Adrenal gland (tissue), 12 donors: ENCODE data around the gene DHX58. TPM values are rescaled to one million over a fixed set of nuclear protein-coding genes. Genes with fewer than 3 reads are reported as not detected.

Experiments
- DNase-seq, 7 donors: peaks; one replicate each; pipeline ENCODE4 v3.0.0-alpha.2; 2019 to 2020
- H3K27ac ChIP-seq, 5 donors: fragments of 200-600 bp; sonication (generic) in 4 of 5; 1 replicate in 3 of 5; 2 replicates in 2 of 5; pipeline versions ENCODE4 v1.5.1 to v1.8.0; 2016 to 2020; ENCODE audit warnings: mild to moderate bottlenecking in 1 of 5
- H3K27me3 ChIP-seq: fragments of 200-600 bp; 2 replicates; pipeline ENCODE4 v1.8.0; 2021
- H3K36me3 ChIP-seq, 2 donors: fragments of 200-600 bp; replicated peaks in 1 of 2; 1 replicate in 1 of 2; 2 replicates in 1 of 2; pipeline versions ENCODE4 v1.5.1 to v1.8.0; 2018 to 2022
- H3K4me1 ChIP-seq, 2 donors: fragments of 200-600 bp; replicated peaks in 1 of 2; 1 replicate in 1 of 2; 2 replicates in 1 of 2; pipeline versions ENCODE4 v1.5.1 to v1.8.0; 2018 to 2021
- H3K4me3 ChIP-seq, 4 donors: fragments of 200-600 bp; sonication (generic) in 3 of 4; one replicate each; pipeline ENCODE4 v1.5.1; 2016 to 2018
- H3K9me3 ChIP-seq, 3 donors: fragments of 200-600 bp; sonication (generic) in 1 of 3; replicated peaks in 1 of 3; 1 replicate in 2 of 3; 2 replicates in 1 of 3; pipeline versions ENCODE4 v1.5.1 to v1.8.0; 2016 to 2021
- POLR2A ChIP-seq, 2 donors: fragments of 450-650 bp; IDR thresholded peaks; one replicate each; pipeline ENCODE4 v1.6.1; 2017; ENCODE audit warnings: antibody characterized with exemption in 2 of 2, mild to moderate bottlenecking in 2 of 2, moderate library complexity in 1 of 2
- WGBS, 4 donors: extraction: QIAGEN DNeasy Blood & Tissue Kit in 2 of 4; methylation state at CpG; one replicate each; pipeline versions ENCODE4 v1.1.5 to v1.1.7; 2013 to 2017; 5-methylcytosine and 5-hydroxymethylcytosine counted together
- intact Hi-C, 2 donors: fragments of 100-400 bp; cut with DNase I; formaldehyde crosslinking; loops; one replicate each; pipeline versions ENCODE4 v1.14.1 to v1.15.0; 2022 to 2023
- polyA plus RNA-seq, 3 donors: library from polyadenylated mRNA; stranded (reverse); fragments of 200-250 nt in 2 of 3; fragments of 350-450 nt in 1 of 3; fragmentation: Illumina TruSeq in 1 of 3; extraction: RNeasy Lipid Tissue Mini Kit (QIAGEN cat#74804) in 1 of 3; gene quantifications; one replicate each; pipeline ENCODE4 v1.2.3, GENCODE V29; 2013 to 2014
- total RNA-seq, 9 donors: library from RNA; depleted of rRNA in 4 of 9; stranded (reverse); fragments of >200 nt in 4 of 9; fragments of 120-200 nt in 1 of 9; fragmentation: NEBNext Ultra II Directional in 1 of 9; extraction: Animal tissue kit (Norgen Biotek cat#: 25700) in 1 of 9; gene quantifications; one replicate each; pipeline versions ENCODE4 v1.1.0 to v1.2.4, GENCODE V29; 2013 to 2023
- TF ChIP-seq, protein P1 (sequence below), 6 experiments: fragments of 450-650 bp in 4 of 6; fragments of 200-600 bp in 2 of 6; sonication (generic) in 1 of 6; IDR thresholded peaks; 1 replicate in 5 of 6; 2 replicates in 1 of 6; pipeline versions ENCODE4 v1.5.1 to v1.8.0; 2016 to 2021; ENCODE audit warnings: antibody characterized with exemption in 6 of 6, mild to moderate bottlenecking in 2 of 6, moderate library complexity in 1 of 6
- donor health status: healthy with polysubstance abuse.
- donor health status: Bipolar disorder and iron deficiency.
- donor health status: DM: yes; HTN: yes; CAD: no.
- donor health status: DM: no; HTN: no; CAD: no.
- donor health status: DM: no; HTN: no; CAD: no.
- donor health status: DM: yes; HTN: yes; CAD: no.

The DHX58 gene
- total and polyA plus RNA-seq, 12 donors, result 16.3 to 117 (median 31.9) TPM

GRCh38 chr17:42110301-42111264 is 1.9 kb downstream of the DHX58 start:
- no peaks in the 10 kb centered on the region for H3K27me3 ChIP-seq
- no peak overlapping the region for H3K27ac ChIP-seq
- 83 to 90% (median 86%) methylated on average over 13 to 18 of the region's 18 CpGs for WGBS, 4 donors
- H3K4me1 ChIP-seq, result peaks cover 13 to 24% of the 10 kb centered on the region in 2 donors
- no peak overlapping the region for H3K4me3 ChIP-seq
- peaks cover 0 to 22% of the 10 kb centered on the region in 2 donors for H3K36me3 ChIP-seq
- no peak for TF ChIP-seq POLR2A (IDR thresholded peaks at IDR 0.05)
- TF ChIP-seq, protein P1, sequence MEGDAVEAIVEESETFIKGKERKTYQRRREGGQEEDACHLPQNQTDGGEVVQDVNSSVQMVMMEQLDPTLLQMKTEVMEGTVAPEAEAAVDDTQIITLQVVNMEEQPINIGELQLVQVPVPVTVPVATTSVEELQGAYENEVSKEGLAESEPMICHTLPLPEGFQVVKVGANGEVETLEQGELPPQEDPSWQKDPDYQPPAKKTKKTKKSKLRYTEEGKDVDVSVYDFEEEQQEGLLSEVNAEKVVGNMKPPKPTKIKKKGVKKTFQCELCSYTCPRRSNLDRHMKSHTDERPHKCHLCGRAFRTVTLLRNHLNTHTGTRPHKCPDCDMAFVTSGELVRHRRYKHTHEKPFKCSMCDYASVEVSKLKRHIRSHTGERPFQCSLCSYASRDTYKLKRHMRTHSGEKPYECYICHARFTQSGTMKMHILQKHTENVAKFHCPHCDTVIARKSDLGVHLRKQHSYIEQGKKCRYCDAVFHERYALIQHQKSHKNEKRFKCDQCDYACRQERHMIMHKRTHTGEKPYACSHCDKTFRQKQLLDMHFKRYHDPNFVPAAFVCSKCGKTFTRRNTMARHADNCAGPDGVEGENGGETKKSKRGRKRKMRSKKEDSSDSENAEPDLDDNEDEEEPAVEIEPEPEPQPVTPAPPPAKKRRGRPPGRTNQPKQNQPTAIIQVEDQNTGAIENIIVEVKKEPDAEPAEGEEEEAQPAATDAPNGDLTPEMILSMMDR (IDR thresholded peaks at IDR 0.05), result no peak
- no peak for DNase-seq
- no peaks in the 10 kb centered on the region for H3K9me3 ChIP-seq
- intact Hi-C loops, result loop anchor here (5.0 kb wide), 2 partner anchors 83 to 148 kb away; no protein-coding TSS in a partner anchor

DNA sequence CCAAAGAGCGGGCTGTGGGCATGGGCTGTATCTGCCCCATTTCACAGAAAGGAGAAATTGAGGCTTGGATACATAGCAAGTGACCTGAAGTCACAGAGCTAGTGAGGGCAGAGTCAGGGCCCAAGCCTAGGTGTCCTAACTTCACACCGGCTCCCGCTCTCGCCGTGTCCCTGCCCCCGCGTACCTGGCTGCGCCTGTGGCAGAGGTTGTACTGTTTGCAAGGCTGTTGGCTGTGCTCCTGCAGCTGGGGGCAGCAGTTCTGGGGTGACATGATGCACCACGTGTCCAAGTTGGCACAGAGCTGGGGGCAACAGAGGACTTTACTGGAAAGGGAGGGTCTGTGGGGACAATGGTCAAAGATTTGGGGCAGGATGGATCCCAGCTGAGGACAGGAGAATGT is 3.4 kb downstream of the DHX58 start:
- no peak for TF ChIP-seq POLR2A (IDR thresholded peaks at IDR 0.05)
- TF ChIP-seq, protein P1 (IDR thresholded peaks at IDR 0.05), result no peak
- intact Hi-C loops, result no loop called here
- no peak overlapping the region for H3K4me3 ChIP-seq
- DNase-seq, result no peak
- no peaks in the 10 kb centered on the region for H3K9me3 ChIP-seq
- peaks cover 0 to 22% of the 10 kb centered on the region in 2 donors for H3K36me3 ChIP-seq
- no peaks in the 10 kb centered on the region for H3K27me3 ChIP-seq
- WGBS, 4 donors, result 85 to 91% (median 90%) methylated on average over 2 to 9 of the region's 9 CpGs
- peaks cover 13 to 23% of the 10 kb centered on the region in 2 donors for H3K4me1 ChIP-seq
- H3K27ac ChIP-seq, result no peak overlapping the region

DNA sequence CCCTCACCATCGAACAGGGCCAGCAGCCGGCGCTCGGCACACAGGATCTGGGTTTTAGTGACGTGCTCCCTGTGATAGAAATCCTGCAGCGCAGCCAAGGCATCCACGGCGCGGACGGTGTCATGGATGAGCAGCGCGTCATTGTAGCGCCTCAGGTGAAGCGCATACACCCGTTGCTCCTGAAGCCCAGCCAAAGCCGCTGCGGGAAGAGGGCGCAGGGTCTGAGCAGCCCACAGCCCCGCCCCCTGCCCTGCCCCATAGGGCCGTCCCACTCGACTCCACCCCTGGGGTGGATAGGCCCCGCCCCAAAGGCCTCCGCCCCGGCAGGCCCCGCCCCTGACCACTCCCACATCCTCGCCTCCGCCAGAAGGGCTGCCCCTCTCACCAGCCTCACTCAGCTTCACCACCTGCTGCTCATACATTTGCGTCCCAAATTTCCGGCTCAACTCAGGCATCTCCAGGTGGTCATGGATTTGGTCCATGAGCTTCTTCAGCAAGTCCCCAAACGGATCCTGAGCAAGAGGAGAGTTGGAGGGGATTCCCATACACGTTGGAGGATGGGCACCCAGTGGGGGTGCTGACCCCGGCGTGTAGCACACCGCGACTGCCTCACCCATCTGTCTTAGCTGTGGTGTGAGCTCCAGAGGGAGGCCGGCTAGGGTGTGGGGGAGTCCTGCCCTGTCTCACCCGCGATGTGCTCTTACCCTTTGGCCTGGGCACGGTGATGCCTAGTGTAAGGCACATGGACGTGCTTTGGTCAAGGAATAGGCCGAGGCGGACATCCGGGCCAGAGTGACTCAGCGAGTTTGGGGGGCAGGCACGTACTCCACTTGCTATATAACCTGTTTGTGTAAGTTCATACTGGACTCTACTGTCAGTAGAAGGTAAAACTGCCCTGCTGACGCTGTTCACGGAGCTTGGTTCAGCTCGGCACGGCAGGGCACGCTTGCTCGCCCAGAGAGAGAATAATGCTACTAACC is 4.6 kb downstream of the DHX58 start:
- Histone ChIP-seq H3K9me3 (no peaks in the 10 kb centered on the region), H3K4me1 (peaks cover 11 to 20% of the 10 kb centered on the region in 2 donors), H3K4me3 (peak overlapping the region in 1 of 4 donors; percentile 44), H3K27ac (no peak overlapping the region), H3K27me3 (no peaks in the 10 kb centered on the region), H3K36me3 (peaks cover 0 to 18% of the 10 kb centered on the region in 2 donors)
- TF ChIP-seq, protein P1 (IDR thresholded peaks at IDR 0.05), result no peak
- TF ChIP-seq POLR2A (IDR thresholded peaks at IDR 0.05), result no peak
- peak in 6 of 7 donors; percentile 65 to 80 (median 76) for DNase-seq
- WGBS, 4 donors, result 60 to 75% (median 69%) methylated on average over 30 to 51 of the region's 51 CpGs
- intact Hi-C loops, result no loop called here
